GM04503 (cell line): ENCODE data around the gene NUCB1.

Source experiments
- DNase-seq: peaks from one replicate; pipeline ENCODE4 v3.0.0-alpha.2; 2012; ENCODE audit warnings: low read depth

NUCB1 gene

GRCh38 chr19:48935864-48936263 is 35.8 kb downstream of the NUCB1 start:
- no peak for DNase-seq

- DNase-seq, result no peak
Observed at GRCh38 chr19:48938256-48938655, 38.1 kb downstream of the NUCB1 start.

GRCh38 chr19:48940902-48941301 is 40.8 kb downstream of the NUCB1 start:
- DNase-seq, result no peak

DNA sequence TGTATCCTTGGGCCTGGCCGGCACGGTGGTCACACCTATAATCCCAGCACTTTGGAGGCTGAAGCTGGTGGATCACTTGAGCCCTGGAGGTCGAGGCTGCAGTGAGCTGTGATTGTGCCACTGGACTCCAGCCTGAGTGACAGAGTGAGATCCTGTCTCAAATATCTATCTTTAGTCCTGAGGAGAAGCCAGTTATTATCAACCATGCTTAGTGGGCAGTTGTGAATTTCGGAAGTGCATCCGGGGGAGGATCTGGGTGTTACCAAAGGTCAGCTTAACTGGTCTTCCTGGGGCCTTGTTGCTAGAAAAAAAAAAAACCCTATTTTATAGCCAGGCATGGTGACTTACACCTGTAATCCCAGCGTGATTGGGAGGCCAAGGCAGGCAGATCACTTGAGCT is 43.0 kb downstream of the NUCB1 start:
- DNase-seq, result no peak

DNA sequence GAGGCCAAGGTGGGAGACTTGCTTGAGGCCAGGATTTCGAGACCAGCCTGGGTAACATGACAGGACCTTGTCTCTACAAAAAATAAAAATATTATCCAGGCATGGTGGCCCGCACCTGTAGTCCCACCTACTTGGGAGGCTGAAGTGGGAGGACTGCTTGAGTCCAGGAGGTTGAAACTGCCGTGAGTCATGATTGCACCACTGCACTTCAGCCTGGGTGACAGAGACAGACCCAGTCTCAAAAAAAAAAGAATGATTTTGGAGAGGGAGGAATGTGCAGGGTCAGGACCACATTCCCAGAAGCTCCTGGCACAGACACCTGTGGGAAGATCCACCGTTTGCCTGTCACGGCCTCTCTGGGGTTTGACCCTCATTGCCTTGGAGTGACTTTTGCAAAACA is 45.3 kb downstream of the NUCB1 start:
- no peak for DNase-seq

GRCh38 chr19:48945817-48946216 is 45.7 kb downstream of the NUCB1 start:
- DNase-seq, result no peak

DNA sequence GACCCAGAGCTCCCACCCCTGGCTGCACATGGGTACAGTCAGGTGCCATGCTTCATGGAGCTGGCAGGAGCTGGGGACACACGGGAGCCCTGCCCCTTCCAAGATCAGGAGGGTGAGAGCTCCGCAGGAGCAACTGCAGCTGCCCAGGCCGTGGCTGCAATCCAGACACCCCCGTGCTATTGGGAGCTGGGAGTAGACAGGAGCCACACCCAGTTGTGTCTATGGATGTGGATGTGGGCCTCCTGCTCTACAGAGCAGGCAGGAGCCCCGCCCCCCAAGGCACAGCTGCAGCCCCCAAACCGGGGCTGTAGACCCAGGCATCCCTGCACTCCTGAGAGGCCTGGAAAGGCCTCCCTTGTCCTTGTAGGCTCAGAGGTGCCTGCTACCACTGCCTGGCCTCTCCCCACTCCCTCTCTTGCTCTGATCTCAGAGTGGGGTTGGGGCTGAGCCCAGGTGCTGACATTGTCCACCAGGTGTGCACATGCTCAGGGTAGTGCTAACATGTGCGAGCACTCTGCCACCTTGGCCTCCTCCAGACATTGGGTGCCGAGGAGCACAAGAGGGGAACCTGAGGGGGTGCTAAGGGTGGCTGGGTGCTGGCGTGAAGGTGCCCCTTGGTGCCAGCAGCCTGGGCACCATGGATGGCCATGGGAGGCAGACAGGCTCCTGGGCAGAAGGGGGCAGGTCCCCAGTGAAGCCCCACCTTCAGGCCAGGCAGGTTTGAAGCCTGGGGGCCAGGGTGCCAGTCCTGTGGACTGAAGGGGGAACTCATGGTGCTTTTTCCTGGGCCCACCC is 46.5 kb downstream of the NUCB1 start:
- DNase-seq, result no peak

DNA sequence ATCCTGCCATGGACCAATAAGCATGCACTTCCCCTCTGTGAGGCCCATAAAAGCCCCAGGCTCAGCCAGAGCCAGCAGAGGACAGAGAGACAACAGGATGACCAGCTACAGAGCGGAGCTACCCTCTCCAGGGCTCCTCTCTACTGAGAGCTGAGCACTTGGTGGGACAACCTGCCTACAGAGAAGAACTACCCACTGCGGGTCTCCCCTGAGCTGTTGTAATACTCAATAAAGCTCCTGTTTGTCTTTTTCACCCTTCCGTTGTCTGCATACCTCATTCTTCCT is 47.1 kb downstream of the NUCB1 start:
- DNase-seq, result no peak

DNA sequence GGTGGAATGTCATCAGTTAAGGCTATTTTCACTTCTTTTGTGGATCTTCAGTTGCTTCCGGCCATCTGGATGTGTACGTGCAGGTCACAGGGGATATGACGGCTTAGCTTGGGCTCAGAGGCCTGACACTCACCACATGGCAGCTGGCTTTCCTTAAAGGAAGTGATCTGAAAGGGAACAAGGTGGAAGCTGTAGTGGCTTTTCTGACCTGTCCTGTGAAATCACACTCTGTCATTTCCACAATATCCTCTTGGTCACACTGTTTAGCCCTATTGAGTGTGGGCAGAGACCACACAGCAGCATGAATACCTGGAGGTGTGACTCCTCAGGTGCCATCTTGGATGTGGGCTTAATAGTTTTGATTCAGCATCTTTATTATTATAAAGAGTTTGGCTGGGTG is 50.0 kb downstream of the NUCB1 start:
- no peak for DNase-seq

GRCh38 chr19:48950830-48951519 is 50.9 kb downstream of the NUCB1 start:
- no peak for DNase-seq

DNA sequence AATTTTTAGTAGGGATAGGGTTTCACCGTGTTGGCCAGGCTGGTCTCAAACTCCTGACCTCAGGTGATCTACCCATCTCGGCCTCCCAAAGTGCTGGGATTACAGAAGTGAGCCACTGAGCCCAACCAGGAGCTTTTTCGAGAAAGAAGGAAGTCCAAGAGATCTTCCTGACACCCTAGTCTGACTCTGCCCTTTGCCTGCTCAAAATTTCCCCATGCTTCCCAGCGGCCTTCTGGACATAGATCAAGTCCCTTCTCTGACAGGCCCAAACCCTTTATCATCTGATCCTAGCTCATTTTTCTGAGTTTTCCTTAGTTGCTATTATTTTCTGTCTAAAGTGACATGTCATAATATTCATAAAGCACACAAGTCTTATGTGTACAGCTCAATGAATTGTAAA is 53.0 kb downstream of the NUCB1 start:
- DNase-seq, result no peak

DNA sequence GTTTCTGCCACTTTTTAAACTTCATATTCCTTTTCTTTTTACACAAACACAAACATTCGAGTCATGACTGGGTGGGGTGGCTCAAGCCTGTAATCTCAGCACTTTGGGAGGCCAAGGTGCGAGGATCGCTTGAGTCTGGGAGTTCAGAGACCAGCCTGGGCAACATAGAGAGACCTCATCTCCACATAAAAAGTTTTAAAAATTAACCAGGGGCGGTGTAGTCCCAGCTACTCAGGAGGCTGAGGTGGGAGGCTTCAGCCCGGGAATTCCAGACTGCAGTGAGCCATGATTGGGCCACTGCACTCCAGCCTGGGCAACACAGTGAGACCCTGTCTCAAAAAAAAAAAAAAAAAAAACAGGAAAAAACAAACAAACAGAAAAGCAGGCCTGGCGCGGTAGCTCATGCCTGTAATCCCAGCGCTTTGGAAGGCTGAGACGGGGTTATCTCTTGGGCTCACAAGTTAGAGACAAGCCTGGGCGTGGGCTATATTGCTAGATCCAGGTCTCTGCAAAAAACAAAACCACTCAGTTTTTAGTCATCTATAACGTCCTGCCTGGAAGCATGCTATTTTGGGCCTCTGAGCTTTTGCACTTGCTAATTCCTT is 54.0 kb downstream of the NUCB1 start:
- DNase-seq, result no peak

DNA sequence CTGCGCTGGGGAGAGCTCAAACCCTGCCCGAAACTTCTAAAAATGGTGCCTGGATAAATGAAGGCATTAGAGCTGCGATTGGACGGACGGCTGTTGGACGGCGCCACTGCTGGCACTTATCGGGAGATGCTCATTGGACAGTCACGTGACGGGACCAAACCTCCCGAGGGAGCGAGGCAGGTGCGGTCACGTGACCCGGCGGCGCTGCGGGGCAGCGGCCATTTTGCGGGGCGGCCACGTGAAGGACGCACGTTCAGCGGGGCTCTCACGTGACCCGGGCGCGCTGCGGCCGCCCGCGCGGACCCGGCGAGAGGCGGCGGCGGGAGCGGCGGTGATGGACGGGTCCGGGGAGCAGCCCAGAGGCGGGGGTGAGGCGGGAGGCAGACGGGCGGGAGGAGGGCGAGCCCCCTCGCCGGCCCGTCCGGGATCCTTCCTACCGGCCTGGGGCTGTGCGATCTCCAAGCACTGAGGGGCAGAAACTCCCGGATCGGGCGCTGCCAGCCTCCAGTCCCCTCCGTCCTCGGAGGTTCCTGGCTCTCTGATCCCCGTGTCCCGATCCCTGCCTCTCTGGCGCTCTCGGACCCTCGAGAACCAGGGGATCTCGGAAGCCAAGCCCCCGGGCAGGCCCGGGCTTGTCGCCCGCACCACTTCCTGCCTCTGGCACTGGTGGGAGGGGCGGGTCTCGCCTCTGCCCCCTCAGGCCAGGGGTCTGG is 54.6 kb downstream of the NUCB1 start, which contains the start of gene BAX:
Gene BAX, plus strand, starts transcription at position 281 of the 713 bp plus-strand sequence. Its CDS starts 54 bp downstream, at position 335.
- DNase-seq, result peak; percentile 55

DNA sequence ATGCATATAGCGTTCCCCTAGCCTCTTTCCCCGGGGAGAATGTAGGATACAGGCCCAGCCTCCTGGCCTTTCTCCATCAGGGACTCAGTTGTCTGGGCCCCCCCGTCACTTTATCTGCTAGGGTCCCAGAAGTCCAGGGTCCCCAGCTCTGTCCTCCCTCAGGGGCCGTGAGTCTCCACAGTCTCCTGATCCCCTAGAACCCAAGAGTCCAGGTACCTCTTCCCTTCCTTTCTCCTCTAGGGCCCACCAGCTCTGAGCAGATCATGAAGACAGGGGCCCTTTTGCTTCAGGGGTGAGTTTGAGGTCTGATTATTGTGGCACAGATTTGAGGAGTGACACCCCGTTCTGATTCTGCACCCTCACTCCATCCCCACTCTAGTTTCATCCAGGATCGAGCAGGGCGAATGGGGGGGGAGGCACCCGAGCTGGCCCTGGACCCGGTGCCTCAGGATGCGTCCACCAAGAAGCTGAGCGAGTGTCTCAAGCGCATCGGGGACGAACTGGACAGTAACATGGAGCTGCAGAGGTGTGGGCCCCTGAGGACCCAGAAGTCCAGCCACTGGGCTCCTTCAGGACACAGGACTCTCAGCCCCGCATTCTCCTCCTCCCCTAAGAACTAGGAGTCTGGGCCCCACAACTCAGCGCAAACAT is 55.3 kb downstream of the NUCB1 start:
- DNase-seq, result no peak

GRCh38 chr19:48958006-48958405 is 57.9 kb downstream of the NUCB1 start:
- DNase-seq, result no peak

GRCh38 chr19:48959341-48960239 is 59.5 kb downstream of the NUCB1 start:
- DNase-seq, result no peak

DNA sequence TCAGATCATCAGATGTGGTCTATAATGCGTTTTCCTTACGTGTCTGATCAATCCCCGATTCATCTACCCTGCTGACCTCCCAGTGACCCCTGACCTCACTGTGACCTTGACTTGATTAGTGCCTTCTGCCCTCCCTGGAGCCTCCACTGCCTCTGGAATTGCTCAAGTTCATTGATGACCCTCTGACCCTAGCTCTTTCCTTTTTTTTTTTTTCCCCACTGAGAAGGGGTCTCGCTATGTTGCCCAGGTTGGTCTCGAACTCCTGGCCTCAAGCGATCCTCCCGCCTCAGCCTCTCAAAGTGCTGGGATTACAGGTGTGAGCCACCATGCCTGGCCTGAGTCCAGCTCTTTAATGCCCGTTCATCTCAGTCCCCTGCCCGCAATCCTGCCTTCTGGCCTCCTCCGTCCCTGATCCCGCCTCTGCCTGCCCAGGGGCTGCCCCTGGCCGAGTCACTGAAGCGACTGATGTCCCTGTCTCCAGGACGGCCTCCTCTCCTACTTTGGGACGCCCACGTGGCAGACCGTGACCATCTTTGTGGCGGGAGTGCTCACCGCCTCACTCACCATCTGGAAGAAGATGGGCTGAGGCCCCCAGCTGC is 61.0 kb downstream of the NUCB1 start:
- DNase-seq, result no peak

GRCh38 chr19:48961673-48962028 is 61.5 kb downstream of the NUCB1 start:
- DNase-seq, result no peak

GRCh38 chr19:48962029-48962848 is 62.1 kb downstream of the NUCB1 start:
- no peak for DNase-seq

- DNase-seq, result no peak
Observed at GRCh38 chr19:48962849-48963165, 62.7 kb downstream of the NUCB1 start.
